SK-N-SH (cell line): ENCODE measurements around the gene PLEKHH1.

ENCODE experiments used
- EZH2phosphoT487 ChIP-seq: fragments of 200-600 bp; sonication (generic); IDR thresholded peaks from 2 replicates; pipeline ENCODE4 v1.6.1; 2017; ENCODE audit warnings: low read depth, mixed run types, mild to moderate bottlenecking, antibody characterized with exemption, moderate library complexity, borderline replicate concordance
- FOSL2 ChIP-seq: IDR thresholded peaks from 2 replicates; pipeline ENCODE4 v1.4.0; 2012; ENCODE audit warnings: low read depth, mild to moderate bottlenecking, moderate library complexity, borderline replicate concordance
- FOXM1 ChIP-seq: IDR thresholded peaks from 2 replicates; pipeline ENCODE4 v1.4.0; 2012; ENCODE audit warnings: low read depth, mild to moderate bottlenecking
- GATA2 ChIP-seq: sonication (generic); formaldehyde crosslinking; IDR thresholded peaks from 2 replicates; pipeline ENCODE4 v1.5.0; 2020; ENCODE audit warnings: mild to moderate bottlenecking, missing genetic modification reagents
- JUND ChIP-seq: IDR thresholded peaks from 2 replicates; pipeline ENCODE4 v1.4.0; 2012
- NFIC ChIP-seq: IDR thresholded peaks from 2 replicates; pipeline ENCODE4 v1.4.0; 2012; ENCODE audit warnings: borderline replicate concordance
- RAD21 ChIP-seq: IDR thresholded peaks from 2 replicates; pipeline ENCODE4 v1.6.1; 2012; ENCODE audit warnings: mild to moderate bottlenecking, low read length
- RFX5 ChIP-seq: IDR thresholded peaks from 2 replicates; pipeline ENCODE4 v1.6.1; 2012; ENCODE audit warnings: mild to moderate bottlenecking, improper control_type of control experiment, low read length
- YY1 ChIP-seq: IDR thresholded peaks from 2 replicates; pipeline ENCODE4 v1.4.0; 2012; ENCODE audit warnings: low read depth, mild to moderate bottlenecking
- TF ChIP-seq, protein P1 (sequence below): IDR thresholded peaks from 2 replicates; pipeline ENCODE4 v1.4.0; 2012; ENCODE audit warnings: low read depth
- TF ChIP-seq, protein P2 (sequence below): fragments of 200-600 bp; sonication (generic); IDR thresholded peaks from 2 replicates; pipeline ENCODE4 v1.6.1; 2017; ENCODE audit warnings: antibody characterized with exemption, mild to moderate bottlenecking, moderate library complexity
- TF ChIP-seq, protein P3 (sequence below): fragments of 150-350 bp; IDR thresholded peaks from 2 replicates; pipeline ENCODE4 v1.6.1; 2017; ENCODE audit warnings: antibody characterized with exemption, low read length, low read depth, borderline replicate concordance

DNA sequence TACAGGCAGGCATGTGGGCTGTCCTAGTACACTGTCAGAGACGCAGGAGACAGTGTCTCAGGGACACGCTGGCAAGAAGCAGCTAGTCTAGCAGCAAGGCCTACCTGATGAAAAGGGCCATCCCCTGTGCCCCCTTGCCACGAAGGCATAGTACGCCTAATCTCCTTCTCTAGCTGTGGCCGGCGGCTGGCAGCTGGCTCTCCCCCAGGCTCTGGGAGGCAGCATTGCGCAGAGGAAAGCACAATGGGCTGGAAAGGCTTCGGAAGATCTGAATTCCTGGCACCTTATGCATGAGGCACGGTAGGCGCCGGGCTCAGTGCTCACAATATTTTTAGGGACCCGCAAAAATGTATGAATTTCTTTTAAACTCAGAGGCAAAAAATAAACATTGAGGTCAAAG lies 16.0 kb upstream of the PLEKHH1 start:
- TF ChIP-seq, protein P1, sequence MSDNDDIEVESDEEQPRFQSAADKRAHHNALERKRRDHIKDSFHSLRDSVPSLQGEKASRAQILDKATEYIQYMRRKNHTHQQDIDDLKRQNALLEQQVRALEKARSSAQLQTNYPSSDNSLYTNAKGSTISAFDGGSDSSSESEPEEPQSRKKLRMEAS: no peak
- TF ChIP-seq, protein P2, sequence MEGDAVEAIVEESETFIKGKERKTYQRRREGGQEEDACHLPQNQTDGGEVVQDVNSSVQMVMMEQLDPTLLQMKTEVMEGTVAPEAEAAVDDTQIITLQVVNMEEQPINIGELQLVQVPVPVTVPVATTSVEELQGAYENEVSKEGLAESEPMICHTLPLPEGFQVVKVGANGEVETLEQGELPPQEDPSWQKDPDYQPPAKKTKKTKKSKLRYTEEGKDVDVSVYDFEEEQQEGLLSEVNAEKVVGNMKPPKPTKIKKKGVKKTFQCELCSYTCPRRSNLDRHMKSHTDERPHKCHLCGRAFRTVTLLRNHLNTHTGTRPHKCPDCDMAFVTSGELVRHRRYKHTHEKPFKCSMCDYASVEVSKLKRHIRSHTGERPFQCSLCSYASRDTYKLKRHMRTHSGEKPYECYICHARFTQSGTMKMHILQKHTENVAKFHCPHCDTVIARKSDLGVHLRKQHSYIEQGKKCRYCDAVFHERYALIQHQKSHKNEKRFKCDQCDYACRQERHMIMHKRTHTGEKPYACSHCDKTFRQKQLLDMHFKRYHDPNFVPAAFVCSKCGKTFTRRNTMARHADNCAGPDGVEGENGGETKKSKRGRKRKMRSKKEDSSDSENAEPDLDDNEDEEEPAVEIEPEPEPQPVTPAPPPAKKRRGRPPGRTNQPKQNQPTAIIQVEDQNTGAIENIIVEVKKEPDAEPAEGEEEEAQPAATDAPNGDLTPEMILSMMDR: no peak
- TF ChIP-seq RAD21: peak; percentile 35
- TF ChIP-seq FOSL2: no peak
- no peak for TF ChIP-seq RFX5
- TF ChIP-seq NFIC: no peak
- TF ChIP-seq, protein P3, sequence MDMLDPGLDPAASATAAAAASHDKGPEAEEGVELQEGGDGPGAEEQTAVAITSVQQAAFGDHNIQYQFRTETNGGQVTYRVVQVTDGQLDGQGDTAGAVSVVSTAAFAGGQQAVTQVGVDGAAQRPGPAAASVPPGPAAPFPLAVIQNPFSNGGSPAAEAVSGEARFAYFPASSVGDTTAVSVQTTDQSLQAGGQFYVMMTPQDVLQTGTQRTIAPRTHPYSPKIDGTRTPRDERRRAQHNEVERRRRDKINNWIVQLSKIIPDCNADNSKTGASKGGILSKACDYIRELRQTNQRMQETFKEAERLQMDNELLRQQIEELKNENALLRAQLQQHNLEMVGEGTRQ: no peak
- no peak for TF ChIP-seq YY1
- TF ChIP-seq FOXM1: no peak
- TF ChIP-seq GATA2 (CRISPR knock-in tag): no peak
- no peak for TF ChIP-seq EZH2phosphoT487
- TF ChIP-seq JUND: no peak
